ENCODE results near the gene TEAD1.

- no peak for TF ChIP-seq CTCF (IDR thresholded peaks at IDR 0.05; ENCODE audit: insufficient read depth, low read length)
- no peak for TF ChIP-seq REST (IDR thresholded peaks at IDR 0.05; ENCODE audit: insufficient replicate concordance, low read depth)
- no peak for TF ChIP-seq POLR2AphosphoS5 (IDR thresholded peaks at IDR 0.05; ENCODE audit: low read depth)
- TF ChIP-seq GABPA (IDR thresholded peaks at IDR 0.05; ENCODE audit: low read depth) = no peak
Observed at GRCh38 chr11:12854297-12854661, 180.1 kb downstream of the TEAD1 start.
